ENCODE data around the gene NOTCH1.

DNA sequence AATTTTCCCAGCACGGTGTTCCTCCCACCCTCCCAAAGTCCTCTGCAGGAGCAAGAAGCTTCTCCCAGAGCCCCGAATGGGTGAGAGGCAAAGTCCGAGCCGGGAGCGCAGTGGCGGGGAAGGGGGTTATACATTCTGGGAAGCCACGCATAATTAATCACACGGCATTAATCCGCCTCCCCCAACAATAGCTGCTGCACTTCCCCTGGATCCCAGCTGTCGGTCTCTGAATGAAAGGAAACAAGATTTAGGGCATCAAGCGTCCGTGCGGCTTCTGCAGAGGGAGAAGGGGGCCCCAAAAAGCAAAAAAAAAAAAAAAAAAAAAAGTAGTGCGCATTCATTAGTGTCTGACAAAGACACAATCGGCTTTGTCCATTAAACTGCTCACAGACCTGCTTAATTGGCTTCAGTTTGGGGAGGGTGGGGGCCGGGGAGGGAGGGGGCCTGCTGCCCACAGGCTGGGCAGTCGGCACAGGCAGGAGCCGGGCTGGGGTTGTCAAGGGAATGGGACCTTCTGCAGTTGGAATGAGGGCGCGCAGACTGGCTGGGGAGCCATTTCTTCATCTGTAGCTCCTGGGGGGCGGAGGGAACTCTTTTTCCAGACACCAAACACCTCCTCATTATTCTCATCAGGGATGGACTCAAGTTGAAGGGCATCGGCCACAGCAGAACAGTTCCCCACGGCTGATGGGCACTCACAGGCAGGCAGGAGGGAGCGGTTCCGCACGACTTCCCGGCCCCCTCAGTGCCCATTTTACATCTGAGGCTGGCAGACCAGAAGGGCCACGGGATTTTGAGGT is 3.4 kb downstream of the NOTCH1 start:
- no peak for TF ChIP-seq EZH2 (IDR thresholded peaks at IDR 0.05; ENCODE audit: borderline replicate concordance, low read depth, low read length, severe bottlenecking)
- TF ChIP-seq, protein P1, sequence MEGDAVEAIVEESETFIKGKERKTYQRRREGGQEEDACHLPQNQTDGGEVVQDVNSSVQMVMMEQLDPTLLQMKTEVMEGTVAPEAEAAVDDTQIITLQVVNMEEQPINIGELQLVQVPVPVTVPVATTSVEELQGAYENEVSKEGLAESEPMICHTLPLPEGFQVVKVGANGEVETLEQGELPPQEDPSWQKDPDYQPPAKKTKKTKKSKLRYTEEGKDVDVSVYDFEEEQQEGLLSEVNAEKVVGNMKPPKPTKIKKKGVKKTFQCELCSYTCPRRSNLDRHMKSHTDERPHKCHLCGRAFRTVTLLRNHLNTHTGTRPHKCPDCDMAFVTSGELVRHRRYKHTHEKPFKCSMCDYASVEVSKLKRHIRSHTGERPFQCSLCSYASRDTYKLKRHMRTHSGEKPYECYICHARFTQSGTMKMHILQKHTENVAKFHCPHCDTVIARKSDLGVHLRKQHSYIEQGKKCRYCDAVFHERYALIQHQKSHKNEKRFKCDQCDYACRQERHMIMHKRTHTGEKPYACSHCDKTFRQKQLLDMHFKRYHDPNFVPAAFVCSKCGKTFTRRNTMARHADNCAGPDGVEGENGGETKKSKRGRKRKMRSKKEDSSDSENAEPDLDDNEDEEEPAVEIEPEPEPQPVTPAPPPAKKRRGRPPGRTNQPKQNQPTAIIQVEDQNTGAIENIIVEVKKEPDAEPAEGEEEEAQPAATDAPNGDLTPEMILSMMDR (IDR thresholded peaks at IDR 0.05; ENCODE audit: borderline replicate concordance, extremely low read depth, low read length, poor library complexity, severe bottlenecking): no peak

All from DND-41 (cell line).